Progenitor cell of endocrine pancreas (in vitro differentiated cells): ENCODE data around the gene URM1. TPM values are rescaled to one million over a fixed set of nuclear protein-coding genes. Genes with fewer than 3 reads are reported as not detected.
"Not testable (repeated sequence)": the region's sequence is repeated elsewhere in the genome, so short reads cannot be mapped to it uniquely, and the experiment has no call there.

Experiments used
- DNase-seq: peaks from one replicate; pipeline ENCODE4 v3.0.0; 2021; ENCODE audit warnings: low spot score; ENCODE audit not compliant: unreplicated experiment
- H3K27ac Mint-ChIP-seq: 2 replicates; pipeline ENCODE4 v1.8.0; 2021; ENCODE audit warnings: mild to moderate bottlenecking, moderate library complexity, mixed read lengths
- H3K27me3 Mint-ChIP-seq: 2 replicates; pipeline ENCODE4 v1.8.0; 2021; ENCODE audit warnings: mixed read lengths
- H3K36me3 Mint-ChIP-seq: 2 replicates; pipeline ENCODE4 v1.8.0; 2022; ENCODE audit warnings: mixed read lengths; ENCODE audit not compliant: insufficient read depth
- H3K4me1 Mint-ChIP-seq: 2 replicates; pipeline ENCODE4 v1.8.0; 2021; ENCODE audit warnings: low read depth, mixed read lengths
- H3K4me3 Mint-ChIP-seq: 2 replicates; pipeline ENCODE4 v1.8.0; 2021; ENCODE audit warnings: low read depth, mild to moderate bottlenecking, moderate library complexity, mixed read lengths
- H3K9me3 Mint-ChIP-seq: 2 replicates; pipeline ENCODE4 v1.8.0; 2021; ENCODE audit warnings: low read depth, mixed read lengths
- CTCF ChIP-seq: fragments of 200-600 bp; sonication (generic); IDR thresholded peaks from one replicate; pipeline ENCODE4 v1.5.0; 2021; ENCODE audit warnings: antibody characterized with exemption, mild to moderate bottlenecking; ENCODE audit not compliant: unreplicated experiment
- total RNA-seq: library from RNA; stranded (reverse); gene quantifications from 2 replicates; pipeline ENCODE4 v1.2.1, GENCODE V29; 2021

URM1 gene
- total RNA-seq, 1 donor from 2014 or later = 54.4 TPM

- Mint-ChIP-seq H3K4me3 (no peak overlapping the region), H3K4me1 (peaks cover 4% of the 10 kb centered on the region), H3K27me3 (no peaks in the 10 kb centered on the region), H3K36me3 (peaks cover 4% of the 10 kb centered on the region), H3K9me3 (no peaks in the 10 kb centered on the region), H3K27ac (no peak overlapping the region)
- DNase-seq = no peak
- TF ChIP-seq CTCF = no peak
Measured at GRCh38 chr9:128337936-128338335, 33.2 kb upstream of the URM1 start.

DNA sequence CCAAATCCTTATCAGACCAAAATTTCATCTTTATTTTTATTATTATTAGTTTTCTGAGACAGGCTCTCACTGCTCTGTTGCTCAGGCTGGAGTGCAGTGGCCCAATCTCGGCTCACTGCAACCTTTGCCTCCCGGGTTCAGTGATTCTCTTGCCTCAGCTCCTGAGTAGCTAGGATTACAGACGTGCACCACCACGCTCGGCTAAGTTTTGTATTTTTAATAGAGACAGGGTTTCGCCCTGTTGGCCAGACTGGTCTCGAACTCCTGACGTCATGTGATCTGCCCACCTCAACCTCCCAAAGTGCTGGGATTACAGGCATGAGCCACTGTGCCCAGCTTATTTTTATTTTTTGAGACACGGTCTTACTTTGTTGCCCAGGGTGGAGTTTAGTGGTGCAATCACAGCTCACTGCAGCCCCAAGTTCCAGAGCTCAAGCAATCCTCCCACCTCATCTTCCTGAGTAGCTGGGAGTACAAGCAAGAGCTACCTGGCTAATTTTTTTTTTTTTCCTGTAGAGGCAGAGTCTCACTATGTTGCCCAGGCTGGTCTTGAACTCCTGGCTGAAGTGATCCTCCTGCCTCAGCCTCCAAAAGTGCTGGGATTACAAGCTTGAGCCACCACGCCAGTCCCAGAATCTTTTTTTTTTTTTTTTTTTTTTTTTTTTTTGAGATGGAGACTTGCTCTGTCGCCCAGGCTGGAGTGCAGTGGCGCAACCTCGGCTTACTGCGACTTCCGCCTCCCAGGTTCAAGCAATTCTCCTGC is 32.1 kb upstream of the URM1 start:
- H3K4me1 Mint-ChIP-seq, H3K36me3 Mint-ChIP-seq, H3K27ac Mint-ChIP-seq, H3K9me3 Mint-ChIP-seq, DNase-seq, H3K27me3 Mint-ChIP-seq: not testable (repeated sequence)
- peak overlapping the region; percentile 83 for H3K4me3 Mint-ChIP-seq

- H3K27me3 Mint-ChIP-seq = no peaks in the 10 kb centered on the region
- H3K9me3 Mint-ChIP-seq = no peaks in the 10 kb centered on the region
- DNase-seq = peak; percentile 71
- peaks cover 4% of the 10 kb centered on the region for H3K4me1 Mint-ChIP-seq
- H3K36me3 Mint-ChIP-seq = peaks cover 1% of the 10 kb centered on the region
- H3K4me3 Mint-ChIP-seq = peak within 1 kb of the TSS; percentile 89
- TF ChIP-seq CTCF = no peak
- peak within 1 kb of the TSS; percentile 92 for H3K27ac Mint-ChIP-seq
Measured at GRCh38 chr9:128339761-128340690, 31.1 kb upstream of the URM1 start, which contains the start of gene SLC27A4. Gene SLC27A4 (plus strand): TSS chr9:128340527. CDS start chr9:128343133, 2,606 bp downstream.

- H3K27me3 Mint-ChIP-seq = no peaks in the 10 kb centered on the region
- H3K4me1 Mint-ChIP-seq = peaks cover 4% of the 10 kb centered on the region
- H3K4me3 Mint-ChIP-seq = peak overlapping the region; percentile 89
- peak overlapping the region; percentile 92 for H3K27ac Mint-ChIP-seq
- H3K9me3 Mint-ChIP-seq = no peaks in the 10 kb centered on the region
- no peak for TF ChIP-seq CTCF
- peaks cover 1% of the 10 kb centered on the region for H3K36me3 Mint-ChIP-seq
- DNase-seq = no peak
Measured at GRCh38 chr9:128340691-128341434, 30.3 kb upstream of the URM1 start.

- no peaks in the 10 kb centered on the region for H3K9me3 Mint-ChIP-seq
- peak overlapping the region; percentile 92 for H3K27ac Mint-ChIP-seq
- peaks cover 1% of the 10 kb centered on the region for H3K36me3 Mint-ChIP-seq
- H3K4me3 Mint-ChIP-seq = peak overlapping the region; percentile 89
- peak; percentile 52 for DNase-seq
- peak; percentile 62 for TF ChIP-seq CTCF
- no peaks in the 10 kb centered on the region for H3K27me3 Mint-ChIP-seq
- peaks cover 4% of the 10 kb centered on the region for H3K4me1 Mint-ChIP-seq
Measured at GRCh38 chr9:128341435-128341849, 29.7 kb upstream of the URM1 start.
